ENCODE data around the gene CD33. TPM values are rescaled to one million over a fixed set of nuclear protein-coding genes. Genes with fewer than 3 reads are reported as not detected.

The CD33 gene
- total RNA-seq, 1 experiment from 2014 or later = 0.13 TPM

DNA sequence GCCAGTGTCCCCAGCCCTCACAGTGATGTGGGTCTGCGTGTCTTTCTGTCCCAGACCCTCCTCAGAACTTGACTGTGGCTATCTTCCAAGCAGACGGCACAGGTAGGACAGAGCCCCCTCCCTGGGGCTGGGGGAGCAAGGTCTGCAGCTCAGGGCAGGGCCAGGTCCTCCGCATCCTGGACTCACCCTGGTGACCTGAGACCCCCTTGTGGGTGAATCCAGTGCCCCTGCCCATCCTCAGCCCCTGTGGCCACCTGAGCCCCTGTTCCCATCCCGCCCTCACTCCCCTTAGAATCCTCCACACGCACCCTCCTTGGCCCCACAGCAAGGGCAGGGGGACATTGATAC is 39.0 kb upstream of the CD33 start:
- ATAC-seq = no peak
- no TSS peak for BruUV-seq (replicated peaks)
- POLR2A ChIA-PET = no interaction called here

DNA sequence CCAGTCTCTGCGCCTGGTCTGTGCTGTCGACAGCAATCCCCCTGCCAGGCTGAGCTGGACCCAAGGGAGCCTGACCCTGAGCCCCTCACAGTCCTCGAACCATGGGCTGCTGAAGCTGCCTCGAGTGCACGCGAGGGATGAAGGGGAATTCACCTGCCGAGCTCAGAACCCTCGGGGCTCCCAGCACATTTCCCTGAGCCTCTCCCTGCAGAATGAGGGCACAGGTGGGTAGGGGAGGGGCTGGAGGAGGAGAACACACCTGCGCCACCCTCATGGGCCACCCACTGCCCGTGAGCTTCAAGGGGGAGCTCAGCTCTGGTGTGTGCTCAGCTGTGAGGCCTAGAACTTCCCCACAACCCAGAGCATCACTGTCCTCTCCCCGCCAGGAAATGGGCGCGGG is 38.6 kb upstream of the CD33 start:
- ATAC-seq = no peak
- CTCF ChIA-PET = no interaction called here
- BruUV-seq (replicated peaks) = no TSS peak
- TF ChIP-seq, protein P1, sequence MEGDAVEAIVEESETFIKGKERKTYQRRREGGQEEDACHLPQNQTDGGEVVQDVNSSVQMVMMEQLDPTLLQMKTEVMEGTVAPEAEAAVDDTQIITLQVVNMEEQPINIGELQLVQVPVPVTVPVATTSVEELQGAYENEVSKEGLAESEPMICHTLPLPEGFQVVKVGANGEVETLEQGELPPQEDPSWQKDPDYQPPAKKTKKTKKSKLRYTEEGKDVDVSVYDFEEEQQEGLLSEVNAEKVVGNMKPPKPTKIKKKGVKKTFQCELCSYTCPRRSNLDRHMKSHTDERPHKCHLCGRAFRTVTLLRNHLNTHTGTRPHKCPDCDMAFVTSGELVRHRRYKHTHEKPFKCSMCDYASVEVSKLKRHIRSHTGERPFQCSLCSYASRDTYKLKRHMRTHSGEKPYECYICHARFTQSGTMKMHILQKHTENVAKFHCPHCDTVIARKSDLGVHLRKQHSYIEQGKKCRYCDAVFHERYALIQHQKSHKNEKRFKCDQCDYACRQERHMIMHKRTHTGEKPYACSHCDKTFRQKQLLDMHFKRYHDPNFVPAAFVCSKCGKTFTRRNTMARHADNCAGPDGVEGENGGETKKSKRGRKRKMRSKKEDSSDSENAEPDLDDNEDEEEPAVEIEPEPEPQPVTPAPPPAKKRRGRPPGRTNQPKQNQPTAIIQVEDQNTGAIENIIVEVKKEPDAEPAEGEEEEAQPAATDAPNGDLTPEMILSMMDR (IDR thresholded peaks at IDR 0.05) = no peak
- no peak for TF ChIP-seq SIN3A (IDR thresholded peaks at IDR 0.05; ENCODE audit: borderline replicate concordance, insufficient read depth, low read depth, low read length)
- TF ChIP-seq POLR2AphosphoS5 (IDR thresholded peaks at IDR 0.05; ENCODE audit: low read depth, low read length) = no peak
- TF ChIP-seq TCF7L2 (IDR thresholded peaks at IDR 0.05; ENCODE audit: low read depth, low read length) = no peak
- TF ChIP-seq, protein P2, sequence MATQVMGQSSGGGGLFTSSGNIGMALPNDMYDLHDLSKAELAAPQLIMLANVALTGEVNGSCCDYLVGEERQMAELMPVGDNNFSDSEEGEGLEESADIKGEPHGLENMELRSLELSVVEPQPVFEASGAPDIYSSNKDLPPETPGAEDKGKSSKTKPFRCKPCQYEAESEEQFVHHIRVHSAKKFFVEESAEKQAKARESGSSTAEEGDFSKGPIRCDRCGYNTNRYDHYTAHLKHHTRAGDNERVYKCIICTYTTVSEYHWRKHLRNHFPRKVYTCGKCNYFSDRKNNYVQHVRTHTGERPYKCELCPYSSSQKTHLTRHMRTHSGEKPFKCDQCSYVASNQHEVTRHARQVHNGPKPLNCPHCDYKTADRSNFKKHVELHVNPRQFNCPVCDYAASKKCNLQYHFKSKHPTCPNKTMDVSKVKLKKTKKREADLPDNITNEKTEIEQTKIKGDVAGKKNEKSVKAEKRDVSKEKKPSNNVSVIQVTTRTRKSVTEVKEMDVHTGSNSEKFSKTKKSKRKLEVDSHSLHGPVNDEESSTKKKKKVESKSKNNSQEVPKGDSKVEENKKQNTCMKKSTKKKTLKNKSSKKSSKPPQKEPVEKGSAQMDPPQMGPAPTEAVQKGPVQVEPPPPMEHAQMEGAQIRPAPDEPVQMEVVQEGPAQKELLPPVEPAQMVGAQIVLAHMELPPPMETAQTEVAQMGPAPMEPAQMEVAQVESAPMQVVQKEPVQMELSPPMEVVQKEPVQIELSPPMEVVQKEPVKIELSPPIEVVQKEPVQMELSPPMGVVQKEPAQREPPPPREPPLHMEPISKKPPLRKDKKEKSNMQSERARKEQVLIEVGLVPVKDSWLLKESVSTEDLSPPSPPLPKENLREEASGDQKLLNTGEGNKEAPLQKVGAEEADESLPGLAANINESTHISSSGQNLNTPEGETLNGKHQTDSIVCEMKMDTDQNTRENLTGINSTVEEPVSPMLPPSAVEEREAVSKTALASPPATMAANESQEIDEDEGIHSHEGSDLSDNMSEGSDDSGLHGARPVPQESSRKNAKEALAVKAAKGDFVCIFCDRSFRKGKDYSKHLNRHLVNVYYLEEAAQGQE (IDR thresholded peaks at IDR 0.05; ENCODE audit: insufficient read depth in 1 of 2, low read depth in 2 of 2, low read length in 1 of 2) = no peak
- POLR2A ChIA-PET = no interaction called here
- H3K27ac ChIP-seq (ENCODE audit: low read length) = no peak overlapping the region
- H3K4me3 ChIP-seq (ENCODE audit: low read depth in 2 of 2, low read length in 2 of 2) = no peak overlapping the region
- H3K36me3 ChIP-seq (ENCODE audit: control insufficient read depth, insufficient read depth, low read length) = no peaks in the 10 kb centered on the region
- no peaks in the 10 kb centered on the region for H3K4me1 ChIP-seq (ENCODE audit: control insufficient read depth, insufficient read depth, low read length)
- no peak for DNase-seq (ENCODE audit: low read depth, low spot score)
- no peaks in the 10 kb centered on the region for H3K9me3 ChIP-seq (ENCODE audit: control insufficient read depth, insufficient read depth, low read depth, low read length)
- intact Hi-C loops (cut with micrococcal nuclease; ENCODE audit: unreplicated experiment) = no loop called here
- H3K27me3 ChIP-seq (ENCODE audit: control insufficient read depth, insufficient read depth, low read length) = no peaks in the 10 kb centered on the region
- in situ Hi-C loops (cut with HindIII; ENCODE audit: low pct_unique_long_range_greater_than_20kb, low sequenced_read_pairs) = no loop called here

More for the DNA sequence above, 39.0 kb upstream of the CD33 start:
- Histone ChIP-seq H3K4me1 (ENCODE audit: control insufficient read depth, insufficient read depth, low read length) (no peaks in the 10 kb centered on the region), H3K36me3 (ENCODE audit: control insufficient read depth, insufficient read depth, low read length) (no peaks in the 10 kb centered on the region), H3K27ac (ENCODE audit: low read length) (no peak overlapping the region), H3K27me3 (ENCODE audit: control insufficient read depth, insufficient read depth, low read length) (no peaks in the 10 kb centered on the region), H3K4me3 (ENCODE audit: low read depth in 2 of 2, low read length in 2 of 2) (no peak overlapping the region), H3K9me3 (ENCODE audit: control insufficient read depth, insufficient read depth, low read depth, low read length) (no peaks in the 10 kb centered on the region)
- TF ChIP-seq SIN3A (IDR thresholded peaks at IDR 0.05; ENCODE audit: borderline replicate concordance, insufficient read depth, low read depth, low read length) (no peak), POLR2AphosphoS5 (IDR thresholded peaks at IDR 0.05; ENCODE audit: low read depth, low read length) (no peak), TCF7L2 (IDR thresholded peaks at IDR 0.05; ENCODE audit: low read depth, low read length) (no peak)
- TF ChIP-seq, protein P1 (IDR thresholded peaks at IDR 0.05) = no peak
- TF ChIP-seq, protein P2 (IDR thresholded peaks at IDR 0.05; ENCODE audit: insufficient read depth in 1 of 2, low read depth in 2 of 2, low read length in 1 of 2) = no peak
- CTCF ChIA-PET = no interaction called here
- in situ Hi-C loops (cut with HindIII; ENCODE audit: low pct_unique_long_range_greater_than_20kb, low sequenced_read_pairs) (no loop called here), intact Hi-C loops (cut with micrococcal nuclease; ENCODE audit: unreplicated experiment) (no loop called here)
- DNase-seq (ENCODE audit: low read depth, low spot score) = no peak

All from Panc1 (cell line).